ENCODE results near the gene CA4.

DNA sequence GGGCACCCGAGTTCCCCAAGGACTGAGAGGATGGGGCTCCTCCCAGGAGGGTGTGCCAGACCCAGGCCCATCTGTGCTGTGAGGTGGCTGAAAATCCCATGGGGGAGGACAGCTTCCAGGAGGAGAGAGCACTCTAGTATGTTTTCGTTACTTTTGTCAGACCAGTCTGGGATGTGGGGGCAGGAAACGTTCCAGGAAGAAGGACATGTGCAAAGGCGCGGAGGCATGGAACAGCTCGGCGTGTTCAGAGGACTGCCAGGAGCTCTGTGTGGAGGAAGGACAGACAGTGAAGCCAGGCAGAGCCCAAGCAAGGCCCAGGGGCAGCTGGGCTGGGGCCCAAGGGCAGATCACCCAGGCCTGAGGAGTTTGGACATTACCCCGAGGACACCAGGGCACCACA lies 7.0 kb downstream of the CA4 start:
- TF ChIP-seq, protein P1, sequence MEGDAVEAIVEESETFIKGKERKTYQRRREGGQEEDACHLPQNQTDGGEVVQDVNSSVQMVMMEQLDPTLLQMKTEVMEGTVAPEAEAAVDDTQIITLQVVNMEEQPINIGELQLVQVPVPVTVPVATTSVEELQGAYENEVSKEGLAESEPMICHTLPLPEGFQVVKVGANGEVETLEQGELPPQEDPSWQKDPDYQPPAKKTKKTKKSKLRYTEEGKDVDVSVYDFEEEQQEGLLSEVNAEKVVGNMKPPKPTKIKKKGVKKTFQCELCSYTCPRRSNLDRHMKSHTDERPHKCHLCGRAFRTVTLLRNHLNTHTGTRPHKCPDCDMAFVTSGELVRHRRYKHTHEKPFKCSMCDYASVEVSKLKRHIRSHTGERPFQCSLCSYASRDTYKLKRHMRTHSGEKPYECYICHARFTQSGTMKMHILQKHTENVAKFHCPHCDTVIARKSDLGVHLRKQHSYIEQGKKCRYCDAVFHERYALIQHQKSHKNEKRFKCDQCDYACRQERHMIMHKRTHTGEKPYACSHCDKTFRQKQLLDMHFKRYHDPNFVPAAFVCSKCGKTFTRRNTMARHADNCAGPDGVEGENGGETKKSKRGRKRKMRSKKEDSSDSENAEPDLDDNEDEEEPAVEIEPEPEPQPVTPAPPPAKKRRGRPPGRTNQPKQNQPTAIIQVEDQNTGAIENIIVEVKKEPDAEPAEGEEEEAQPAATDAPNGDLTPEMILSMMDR (tag by site-specific recombination; IDR thresholded peaks at IDR 0.05), result no peak
- no peak for TF ChIP-seq ZBTB20 (tag by site-specific recombination; IDR thresholded peaks at IDR 0.05)

Measured in HEK293 (cell line).